Right ventricle myocardium superior (tissue), 1 donor: Measurements from ENCODE around the gene EYA2. TPM values are rescaled to one million over a fixed set of nuclear protein-coding genes. Genes with fewer than 3 reads are reported as not detected.
"Not testable (repeated sequence)": the region's sequence is repeated elsewhere in the genome, so short reads cannot be mapped to it uniquely, and the experiment has no call there.

ENCODE experiments used
- ATAC-seq: fragments of 200-7000 bp; cut with Tn5 transposase; one replicate; pipeline ENCODE4 v1.9.1; 2020; ENCODE audit warnings: mild to moderate bottlenecking; ENCODE audit not compliant: poor library complexity
- DNase-seq: peaks from one replicate; pipeline ENCODE4 v3.0.0-alpha.2; 2020
- intact Hi-C: fragments of 100-400 bp; cut with DNase I; formaldehyde crosslinking; loops from one replicate; pipeline ENCODE4 v1.11.2; 2022
- total RNA-seq: library from RNA; stranded (reverse); fragmentation: NEBNext Ultra II Directional; extraction: Animal tissue kit (Norgen Biotek cat#: 25700); gene quantifications from one replicate; pipeline ENCODE4 v1.2.1, GENCODE V29; 2021
- donor health status: DM: no; HTN: yes; CAD: no; lungs with severe emphysema.

Gene EYA2
- total RNA-seq, 1 donor from 2014 or later, result 0.65 TPM

GRCh38 chr20:46943861-46944591 lies 49.4 kb downstream of the EYA2 start:
- no peak for ATAC-seq
- intact Hi-C loops, result loop anchor here (5.0 kb wide), 1 partner anchor 62 kb away; no protein-coding TSS in a partner anchor
- DNase-seq, result no peak

- peak; percentile 38 for ATAC-seq
- intact Hi-C loops, result no loop called here
These were observed 50.8 kb downstream of the EYA2 start for GRCh38 chr20:46945465-46945864.

GRCh38 chr20:46946181-46946624 lies 51.6 kb downstream of the EYA2 start:
- intact Hi-C loops, result no loop called here
- ATAC-seq (no peak), DNase-seq (no peak)

More at GRCh38 chr20:46945465-46945864, 50.8 kb downstream of the EYA2 start:
- DNase-seq, result no peak

- ATAC-seq, result no peak
- intact Hi-C loops, result no loop called here
- DNase-seq, result no peak
These were observed 52.2 kb downstream of the EYA2 start for GRCh38 chr20:46946796-46947195.

GRCh38 chr20:46948081-46948480 lies 53.4 kb downstream of the EYA2 start:
- no peak for ATAC-seq
- DNase-seq, result no peak
- intact Hi-C loops, result no loop called here

- intact Hi-C loops, result no loop called here
These were observed 56.8 kb downstream of the EYA2 start for GRCh38 chr20:46951405-46951804.

GRCh38 chr20:46951840-46952497 lies 57.3 kb downstream of the EYA2 start:
- no peak for DNase-seq
- intact Hi-C loops, result no loop called here
- ATAC-seq, result no peak

More at GRCh38 chr20:46951405-46951804, 56.8 kb downstream of the EYA2 start:
- no peak for ATAC-seq
- no peak for DNase-seq

- ATAC-seq, result no peak
- no peak for DNase-seq
These were observed 59.0 kb downstream of the EYA2 start for GRCh38 chr20:46953596-46953995.

GRCh38 chr20:46954490-46955038 lies 59.9 kb downstream of the EYA2 start:
- no peak for ATAC-seq
- DNase-seq, result no peak
- intact Hi-C loops, result no loop called here

More at GRCh38 chr20:46953596-46953995, 59.0 kb downstream of the EYA2 start:
- intact Hi-C loops, result no loop called here

- intact Hi-C loops, result no loop called here
- DNase-seq (no peak), ATAC-seq (no peak)
These were observed 61.2 kb downstream of the EYA2 start for GRCh38 chr20:46955601-46956556.

GRCh38 chr20:46959081-46959692 lies 64.5 kb downstream of the EYA2 start:
- ATAC-seq, result no peak
- intact Hi-C loops, result no loop called here
- DNase-seq, result no peak

GRCh38 chr20:46959821-46960220 lies 65.2 kb downstream of the EYA2 start:
- ATAC-seq, result no peak
- DNase-seq, result no peak
- intact Hi-C loops, result no loop called here

GRCh38 chr20:46960536-46960935 lies 65.9 kb downstream of the EYA2 start:
- ATAC-seq (no peak), DNase-seq (no peak)
- intact Hi-C loops, result no loop called here

GRCh38 chr20:46961968-46962367 lies 67.3 kb downstream of the EYA2 start:
- ATAC-seq, DNase-seq, intact Hi-C loops: not testable (repeated sequence)

- no peak for ATAC-seq
- intact Hi-C loops, result no loop called here
These were observed 68.0 kb downstream of the EYA2 start for GRCh38 chr20:46962452-46963195.

GRCh38 chr20:46963196-46963529 lies 68.5 kb downstream of the EYA2 start:
- no peak for ATAC-seq
- intact Hi-C loops, result no loop called here
- no peak for DNase-seq

More at GRCh38 chr20:46962452-46963195, 68.0 kb downstream of the EYA2 start:
- DNase-seq, result no peak

- ATAC-seq, result no peak
- intact Hi-C loops, result no loop called here
These were observed 69.3 kb downstream of the EYA2 start for GRCh38 chr20:46963758-46964617.

More at GRCh38 chr20:46963758-46964617, 69.3 kb downstream of the EYA2 start:
- DNase-seq, result no peak
